AG10803 (cell line): ENCODE measurements around the gene AIDA.

Experiments
- DNase-seq: peaks from one replicate; pipeline ENCODE4 v3.0.0; 2010; ENCODE audit warnings: low read depth
- H3K4me3 ChIP-seq: 2 replicates; pipeline ENCODE4 v1.5.1; 2011; ENCODE audit warnings: mild to moderate bottlenecking, low read length, control low read depth
- TF ChIP-seq, protein P1 (sequence below): conservative IDR thresholded peaks from 2 replicates; pipeline ENCODE4 v1.5.1; 2011; ENCODE audit warnings: mild to moderate bottlenecking, low read length, control low read depth, inconsistent platforms

AIDA gene

GRCh38 chr1:222643938-222644635 is 68.2 kb downstream of the AIDA start:
- H3K4me3 ChIP-seq: peak overlapping the region; percentile 90
- TF ChIP-seq, protein P1, sequence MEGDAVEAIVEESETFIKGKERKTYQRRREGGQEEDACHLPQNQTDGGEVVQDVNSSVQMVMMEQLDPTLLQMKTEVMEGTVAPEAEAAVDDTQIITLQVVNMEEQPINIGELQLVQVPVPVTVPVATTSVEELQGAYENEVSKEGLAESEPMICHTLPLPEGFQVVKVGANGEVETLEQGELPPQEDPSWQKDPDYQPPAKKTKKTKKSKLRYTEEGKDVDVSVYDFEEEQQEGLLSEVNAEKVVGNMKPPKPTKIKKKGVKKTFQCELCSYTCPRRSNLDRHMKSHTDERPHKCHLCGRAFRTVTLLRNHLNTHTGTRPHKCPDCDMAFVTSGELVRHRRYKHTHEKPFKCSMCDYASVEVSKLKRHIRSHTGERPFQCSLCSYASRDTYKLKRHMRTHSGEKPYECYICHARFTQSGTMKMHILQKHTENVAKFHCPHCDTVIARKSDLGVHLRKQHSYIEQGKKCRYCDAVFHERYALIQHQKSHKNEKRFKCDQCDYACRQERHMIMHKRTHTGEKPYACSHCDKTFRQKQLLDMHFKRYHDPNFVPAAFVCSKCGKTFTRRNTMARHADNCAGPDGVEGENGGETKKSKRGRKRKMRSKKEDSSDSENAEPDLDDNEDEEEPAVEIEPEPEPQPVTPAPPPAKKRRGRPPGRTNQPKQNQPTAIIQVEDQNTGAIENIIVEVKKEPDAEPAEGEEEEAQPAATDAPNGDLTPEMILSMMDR: no peak
- DNase-seq: peak; percentile 98

DNA sequence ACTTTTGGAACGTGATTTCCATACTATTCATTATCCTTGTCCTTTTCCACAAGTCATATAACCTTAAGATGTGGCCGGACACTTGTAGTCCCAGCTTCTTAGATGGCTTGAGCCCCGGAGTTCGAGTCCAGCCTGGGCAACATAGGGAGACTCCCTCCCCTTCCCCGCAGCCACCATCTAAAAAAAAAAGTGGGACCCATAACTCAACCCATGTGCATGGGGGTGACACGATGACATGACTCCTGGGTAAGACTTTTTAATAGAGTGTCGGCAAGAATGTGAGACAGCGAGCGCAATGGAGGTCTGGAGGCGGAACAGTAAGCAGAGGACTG is 68.7 kb downstream of the AIDA start:
- TF ChIP-seq, protein P1: no peak
- peak overlapping the region; percentile 90 for H3K4me3 ChIP-seq
- DNase-seq: no peak

DNA sequence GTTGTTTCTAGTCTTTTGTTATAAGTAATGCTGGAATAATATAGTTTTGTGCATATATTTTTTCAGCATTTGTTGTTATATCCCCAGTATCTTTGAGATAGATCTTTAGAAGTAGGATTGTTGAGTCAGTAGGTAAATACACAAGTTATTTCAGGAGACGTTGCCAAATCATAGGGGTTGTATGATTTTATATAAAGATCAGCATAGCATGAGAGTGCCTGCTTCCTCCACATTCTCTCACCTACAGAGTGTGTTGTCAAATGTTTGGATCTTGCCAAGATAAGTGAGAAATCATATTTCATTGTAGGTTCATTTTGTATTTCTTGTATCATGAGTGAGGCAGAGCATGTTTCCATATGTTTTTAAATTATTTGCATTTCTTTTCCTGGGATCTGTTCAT is 69.8 kb downstream of the AIDA start:
- no peak for DNase-seq
- H3K4me3 ChIP-seq: no peak overlapping the region
- TF ChIP-seq, protein P1: no peak

DNA sequence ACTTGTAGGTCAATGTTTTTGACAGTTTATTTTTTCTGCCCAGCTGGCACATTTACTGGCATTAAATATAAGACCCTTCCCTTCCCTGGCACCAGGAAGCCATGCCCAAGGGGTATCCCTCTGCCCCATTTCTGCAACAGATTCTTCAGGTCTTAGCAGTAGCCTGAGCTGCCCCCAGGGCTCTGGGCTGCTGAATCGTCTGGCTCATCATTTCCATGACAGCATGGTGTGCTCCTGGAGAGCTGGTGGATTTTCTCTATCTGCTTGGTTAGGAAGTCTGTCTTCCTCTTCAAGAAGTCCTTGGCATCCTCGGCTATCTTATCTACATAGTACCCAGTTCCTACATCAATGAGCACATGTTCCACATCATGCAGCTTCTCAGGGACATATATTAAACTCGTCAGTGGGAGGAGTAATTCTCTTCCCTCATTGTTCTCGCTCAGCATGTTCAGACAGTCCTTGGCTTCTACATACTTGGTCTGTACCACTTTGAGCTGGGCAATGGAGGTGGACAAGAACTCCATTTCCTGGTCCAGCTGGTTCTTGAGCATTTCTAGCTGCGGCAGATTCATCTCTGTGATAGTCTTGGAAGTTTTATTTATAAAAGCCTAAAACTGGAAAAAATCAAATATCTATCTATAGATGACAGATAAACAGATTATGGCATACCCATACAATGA is 70.9 kb downstream of the AIDA start:
- TF ChIP-seq, protein P1: no peak
- no peak for DNase-seq
- H3K4me3 ChIP-seq: no peak overlapping the region

- peak; percentile 87 for DNase-seq
- TF ChIP-seq, protein P1: peak; percentile 94
- H3K4me3 ChIP-seq: no peak overlapping the region
Measured at GRCh38 chr1:222634180-222635013, 77.9 kb downstream of the AIDA start.

- TF ChIP-seq, protein P1: no peak
- no peak for DNase-seq
- H3K4me3 ChIP-seq: no peak overlapping the region
Measured at GRCh38 chr1:222632749-222633148, 79.5 kb downstream of the AIDA start.
